Epithelial cell of proximal tubule (primary cell): ENCODE data around the gene TMEM202. TPM values are rescaled to one million over a fixed set of nuclear protein-coding genes. Genes with fewer than 3 reads are reported as not detected.
"Not testable (repeated sequence)": the region's sequence is repeated elsewhere in the genome, so short reads cannot be mapped to it uniquely, and the experiment has no call there.

Experiments used
- DNase-seq: peaks from one replicate; pipeline ENCODE4 v3.0.0-alpha.2; 2011; ENCODE audit warnings: low read depth
- H3K4me3 ChIP-seq: 2 replicates; pipeline ENCODE4 v1.5.1; 2011; ENCODE audit warnings: low read depth, mild to moderate bottlenecking, low read length
- CTCF ChIP-seq: conservative IDR thresholded peaks from 2 replicates; pipeline ENCODE4 v1.5.1; 2012; ENCODE audit warnings: low read depth, mild to moderate bottlenecking, low read length
- total RNA-seq: library from RNA; depleted of rRNA; stranded (reverse); fragments of >200 nt; gene quantifications from 2 replicates; pipeline ENCODE4 v1.2.3, GENCODE V29; 2015

The TMEM202 gene
- total RNA-seq, 1 donor from 2014 or later: not detected

DNA sequence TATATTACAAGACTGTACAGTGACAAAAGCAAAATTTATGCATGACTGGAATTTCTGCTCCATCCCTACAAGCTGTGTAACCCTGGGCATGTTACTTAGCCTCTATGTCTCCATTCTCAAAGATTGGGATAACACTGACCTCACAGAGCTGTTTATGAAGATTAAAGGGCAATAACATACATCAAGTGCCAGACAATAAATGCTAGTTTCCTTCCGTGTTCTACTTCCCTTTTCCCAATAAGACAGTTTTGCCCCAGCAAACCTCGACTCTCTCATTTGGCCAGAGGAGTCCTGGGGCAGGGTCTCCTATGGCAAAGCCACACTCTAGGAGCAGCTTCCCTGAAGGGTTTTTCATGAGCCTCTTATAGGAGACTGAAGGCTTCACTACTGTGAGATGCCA lies 29.8 kb upstream of the TMEM202 start:
- no peak for TF ChIP-seq CTCF
- no peak overlapping the region for H3K4me3 ChIP-seq
- no peak for DNase-seq

- no peak for DNase-seq
- no peak for TF ChIP-seq CTCF
- H3K4me3 ChIP-seq: no peak overlapping the region
Measured at GRCh38 chr15:72368899-72369298, 29.2 kb upstream of the TMEM202 start.

- peak; percentile 44 for DNase-seq
- TF ChIP-seq CTCF: no peak
- no peak overlapping the region for H3K4me3 ChIP-seq
Measured at GRCh38 chr15:72369964-72370363, 28.1 kb upstream of the TMEM202 start.

DNA sequence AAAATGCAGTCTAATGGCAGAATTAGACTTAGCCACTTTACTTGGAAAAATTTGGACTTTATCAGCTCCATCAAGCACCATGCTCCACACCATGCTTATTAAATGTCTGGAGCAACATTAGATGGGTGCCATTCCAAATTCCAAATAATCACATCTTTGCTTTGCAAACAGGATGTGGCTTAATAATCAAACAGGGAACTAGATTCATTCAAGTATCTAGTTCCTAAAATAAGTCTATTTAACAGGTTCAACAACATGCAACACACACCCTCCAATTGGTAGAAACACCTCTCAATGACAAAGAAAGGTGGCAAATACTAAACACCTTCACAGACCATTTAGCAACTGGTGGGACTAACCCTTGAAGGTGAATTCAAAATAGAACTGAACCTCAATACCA lies 25.7 kb upstream of the TMEM202 start:
- no peak for TF ChIP-seq CTCF
- no peak overlapping the region for H3K4me3 ChIP-seq

GRCh38 chr15:72375501-72375845 lies 22.6 kb upstream of the TMEM202 start:
- no peak for TF ChIP-seq CTCF
- no peak for DNase-seq
- H3K4me3 ChIP-seq: peak overlapping the region; percentile 82

More for the DNA sequence above, 25.7 kb upstream of the TMEM202 start:
- DNase-seq: no peak

- H3K4me3 ChIP-seq: peak within 1 kb of the TSS; percentile 82
- TF ChIP-seq CTCF: no peak
- no peak for DNase-seq
Measured at GRCh38 chr15:72375846-72376581, 22.1 kb upstream of the TMEM202 start, which contains the start of gene HEXA. TSS of gene HEXA (minus strand) at chr15:72376014. CDS start at chr15:72375972, 42 bp downstream.

GRCh38 chr15:72377331-72377730 lies 20.8 kb upstream of the TMEM202 start:
- no peak for DNase-seq
- H3K4me3 ChIP-seq: no peak overlapping the region
- TF ChIP-seq CTCF: no peak

GRCh38 chr15:72379106-72379505 lies 19.0 kb upstream of the TMEM202 start:
- not testable (repeated sequence) for H3K4me3 ChIP-seq, DNase-seq
